ENCODE measurements around the gene CADM1.

The CADM1 gene

GRCh38 chr11:115182282-115182955 is 321.8 kb downstream of the CADM1 start:
- Histone ChIP-seq H3K27ac (ENCODE audit: low read length) (no peak overlapping the region), H3K36me3 (ENCODE audit: control insufficient read depth in 1 of 2, insufficient read depth in 2 of 2, low read length in 2 of 2) (no peaks in the 10 kb centered on the region), H3K27me3 (ENCODE audit: low read depth, low read length) (no peaks in the 10 kb centered on the region), H3K9me3 (ENCODE audit: control insufficient read depth in 1 of 2, low read length in 2 of 2) (no peaks in the 10 kb centered on the region), H3K4me3 (ENCODE audit: low read depth in 1 of 2, low read length in 2 of 2) (no peak overlapping the region), H3K4me1 (ENCODE audit: control insufficient read depth in 1 of 2, insufficient read depth in 2 of 2, low read length in 2 of 2) (no peaks in the 10 kb centered on the region)

GRCh38 chr11:115181538-115181937 is 322.7 kb downstream of the CADM1 start:
- no peaks in the 10 kb centered on the region for H3K9me3 ChIP-seq (ENCODE audit: control insufficient read depth in 1 of 2, low read length in 2 of 2)
- H3K4me3 ChIP-seq (ENCODE audit: low read depth in 1 of 2, low read length in 2 of 2), result no peak overlapping the region
- no peak overlapping the region for H3K27ac ChIP-seq (ENCODE audit: low read length)
- H3K4me1 ChIP-seq (ENCODE audit: control insufficient read depth in 1 of 2, insufficient read depth in 2 of 2, low read length in 2 of 2), result no peaks in the 10 kb centered on the region
- no peaks in the 10 kb centered on the region for H3K36me3 ChIP-seq (ENCODE audit: control insufficient read depth in 1 of 2, insufficient read depth in 2 of 2, low read length in 2 of 2)
- H3K27me3 ChIP-seq (ENCODE audit: low read depth, low read length), result no peaks in the 10 kb centered on the region

- Histone ChIP-seq H3K36me3 (ENCODE audit: control insufficient read depth in 1 of 2, insufficient read depth in 2 of 2, low read length in 2 of 2) (no peaks in the 10 kb centered on the region), H3K4me3 (ENCODE audit: low read depth in 1 of 2, low read length in 2 of 2) (no peak overlapping the region), H3K4me1 (ENCODE audit: control insufficient read depth in 1 of 2, insufficient read depth in 2 of 2, low read length in 2 of 2) (no peaks in the 10 kb centered on the region), H3K27me3 (ENCODE audit: low read depth, low read length) (no peaks in the 10 kb centered on the region), H3K9me3 (ENCODE audit: control insufficient read depth in 1 of 2, low read length in 2 of 2) (no peaks in the 10 kb centered on the region), H3K27ac (ENCODE audit: low read length) (no peak overlapping the region)
These were observed 323.9 kb downstream of the CADM1 start for GRCh38 chr11:115180272-115180671.

- no peak overlapping the region for H3K4me3 ChIP-seq (ENCODE audit: low read depth in 1 of 2, low read length in 2 of 2)
- H3K36me3 ChIP-seq (ENCODE audit: control insufficient read depth in 1 of 2, insufficient read depth in 2 of 2, low read length in 2 of 2), result no peaks in the 10 kb centered on the region
- no peaks in the 10 kb centered on the region for H3K4me1 ChIP-seq (ENCODE audit: control insufficient read depth in 1 of 2, insufficient read depth in 2 of 2, low read length in 2 of 2)
- no peaks in the 10 kb centered on the region for H3K27me3 ChIP-seq (ENCODE audit: low read depth, low read length)
- H3K9me3 ChIP-seq (ENCODE audit: control insufficient read depth in 1 of 2, low read length in 2 of 2), result no peaks in the 10 kb centered on the region
- H3K27ac ChIP-seq (ENCODE audit: low read length), result no peak overlapping the region
These were observed 324.6 kb downstream of the CADM1 start for GRCh38 chr11:115179636-115180035.

- no peaks in the 10 kb centered on the region for H3K9me3 ChIP-seq (ENCODE audit: control insufficient read depth in 1 of 2, low read length in 2 of 2)
- no peaks in the 10 kb centered on the region for H3K4me1 ChIP-seq (ENCODE audit: control insufficient read depth in 1 of 2, insufficient read depth in 2 of 2, low read length in 2 of 2)
- no peaks in the 10 kb centered on the region for H3K27me3 ChIP-seq (ENCODE audit: low read depth, low read length)
- H3K27ac ChIP-seq (ENCODE audit: low read length), result no peak overlapping the region
- H3K4me3 ChIP-seq (ENCODE audit: low read depth in 1 of 2, low read length in 2 of 2), result no peak overlapping the region
- no peaks in the 10 kb centered on the region for H3K36me3 ChIP-seq (ENCODE audit: control insufficient read depth in 1 of 2, insufficient read depth in 2 of 2, low read length in 2 of 2)
These were observed 325.5 kb downstream of the CADM1 start for GRCh38 chr11:115178705-115179104.

- Histone ChIP-seq H3K4me1 (ENCODE audit: control insufficient read depth in 1 of 2, insufficient read depth in 2 of 2, low read length in 2 of 2) (no peaks in the 10 kb centered on the region), H3K4me3 (ENCODE audit: low read depth in 1 of 2, low read length in 2 of 2) (no peak overlapping the region), H3K27ac (ENCODE audit: low read length) (no peak overlapping the region), H3K9me3 (ENCODE audit: control insufficient read depth in 1 of 2, low read length in 2 of 2) (no peaks in the 10 kb centered on the region), H3K36me3 (ENCODE audit: control insufficient read depth in 1 of 2, insufficient read depth in 2 of 2, low read length in 2 of 2) (no peaks in the 10 kb centered on the region), H3K27me3 (ENCODE audit: low read depth, low read length) (no peaks in the 10 kb centered on the region)
These were observed 331.1 kb downstream of the CADM1 start for GRCh38 chr11:115173136-115173535.

GRCh38 chr11:115170133-115170815 is 333.9 kb downstream of the CADM1 start:
- Histone ChIP-seq H3K4me3 (ENCODE audit: low read depth in 1 of 2, low read length in 2 of 2) (no peak overlapping the region), H3K4me1 (ENCODE audit: control insufficient read depth in 1 of 2, insufficient read depth in 2 of 2, low read length in 2 of 2) (no peaks in the 10 kb centered on the region), H3K36me3 (ENCODE audit: control insufficient read depth in 1 of 2, insufficient read depth in 2 of 2, low read length in 2 of 2) (no peaks in the 10 kb centered on the region), H3K27ac (ENCODE audit: low read length) (no peak overlapping the region), H3K9me3 (ENCODE audit: control insufficient read depth in 1 of 2, low read length in 2 of 2) (no peaks in the 10 kb centered on the region), H3K27me3 (ENCODE audit: low read depth, low read length) (peaks cover 5% of the 10 kb centered on the region)

- Histone ChIP-seq H3K27ac (ENCODE audit: low read length) (no peak overlapping the region), H3K9me3 (ENCODE audit: control insufficient read depth in 1 of 2, low read length in 2 of 2) (no peaks in the 10 kb centered on the region), H3K27me3 (ENCODE audit: low read depth, low read length) (peaks cover 8% of the 10 kb centered on the region), H3K4me3 (ENCODE audit: low read depth in 1 of 2, low read length in 2 of 2) (no peak overlapping the region), H3K4me1 (ENCODE audit: control insufficient read depth in 1 of 2, insufficient read depth in 2 of 2, low read length in 2 of 2) (no peaks in the 10 kb centered on the region), H3K36me3 (ENCODE audit: control insufficient read depth in 1 of 2, insufficient read depth in 2 of 2, low read length in 2 of 2) (no peaks in the 10 kb centered on the region)
These were observed 335.0 kb downstream of the CADM1 start for GRCh38 chr11:115169251-115169650.

- H3K27ac ChIP-seq (ENCODE audit: low read length), result no peak overlapping the region
- H3K27me3 ChIP-seq (ENCODE audit: low read depth, low read length), result peaks cover 8% of the 10 kb centered on the region
- H3K36me3 ChIP-seq (ENCODE audit: control insufficient read depth in 1 of 2, insufficient read depth in 2 of 2, low read length in 2 of 2), result no peaks in the 10 kb centered on the region
- no peaks in the 10 kb centered on the region for H3K4me1 ChIP-seq (ENCODE audit: control insufficient read depth in 1 of 2, insufficient read depth in 2 of 2, low read length in 2 of 2)
- no peak overlapping the region for H3K4me3 ChIP-seq (ENCODE audit: low read depth in 1 of 2, low read length in 2 of 2)
- H3K9me3 ChIP-seq (ENCODE audit: control insufficient read depth in 1 of 2, low read length in 2 of 2), result no peaks in the 10 kb centered on the region
These were observed 335.5 kb downstream of the CADM1 start for GRCh38 chr11:115168686-115169085.

- Histone ChIP-seq H3K27me3 (ENCODE audit: low read depth, low read length) (peaks cover 8% of the 10 kb centered on the region), H3K9me3 (ENCODE audit: control insufficient read depth in 1 of 2, low read length in 2 of 2) (no peaks in the 10 kb centered on the region), H3K4me3 (ENCODE audit: low read depth in 1 of 2, low read length in 2 of 2) (no peak overlapping the region), H3K4me1 (ENCODE audit: control insufficient read depth in 1 of 2, insufficient read depth in 2 of 2, low read length in 2 of 2) (no peaks in the 10 kb centered on the region), H3K36me3 (ENCODE audit: control insufficient read depth in 1 of 2, insufficient read depth in 2 of 2, low read length in 2 of 2) (no peaks in the 10 kb centered on the region), H3K27ac (ENCODE audit: low read length) (no peak overlapping the region)
These were observed 336.0 kb downstream of the CADM1 start for GRCh38 chr11:115168229-115168671.

GRCh38 chr11:115167456-115167855 is 336.8 kb downstream of the CADM1 start:
- H3K27ac ChIP-seq (ENCODE audit: low read length), result no peak overlapping the region
- no peaks in the 10 kb centered on the region for H3K4me1 ChIP-seq (ENCODE audit: control insufficient read depth in 1 of 2, insufficient read depth in 2 of 2, low read length in 2 of 2)
- H3K9me3 ChIP-seq (ENCODE audit: control insufficient read depth in 1 of 2, low read length in 2 of 2), result no peaks in the 10 kb centered on the region

GRCh38 chr11:115166820-115167219 is 337.4 kb downstream of the CADM1 start:
- Histone ChIP-seq H3K27ac (ENCODE audit: low read length) (no peak overlapping the region), H3K9me3 (ENCODE audit: control insufficient read depth in 1 of 2, low read length in 2 of 2) (no peaks in the 10 kb centered on the region), H3K4me1 (ENCODE audit: control insufficient read depth in 1 of 2, insufficient read depth in 2 of 2, low read length in 2 of 2) (no peaks in the 10 kb centered on the region), H3K36me3 (ENCODE audit: control insufficient read depth in 1 of 2, insufficient read depth in 2 of 2, low read length in 2 of 2) (no peaks in the 10 kb centered on the region), H3K4me3 (ENCODE audit: low read depth in 1 of 2, low read length in 2 of 2) (no peak overlapping the region), H3K27me3 (ENCODE audit: low read depth, low read length) (peaks cover 8% of the 10 kb centered on the region)

More at GRCh38 chr11:115167456-115167855, 336.8 kb downstream of the CADM1 start:
- Histone ChIP-seq H3K27me3 (ENCODE audit: low read depth, low read length) (peaks cover 8% of the 10 kb centered on the region), H3K36me3 (ENCODE audit: control insufficient read depth in 1 of 2, insufficient read depth in 2 of 2, low read length in 2 of 2) (no peaks in the 10 kb centered on the region), H3K4me3 (ENCODE audit: low read depth in 1 of 2, low read length in 2 of 2) (no peak overlapping the region)

Measured in muscle layer of duodenum (tissue), 2 donors.